Fibroblast of pulmonary artery (primary cell): ENCODE results near the gene LRRIQ4.

Source experiments
- DNase-seq: peaks from one replicate; pipeline ENCODE4 v3.0.0-alpha.2; 2010; ENCODE audit warnings: low read depth
- H3K4me3 ChIP-seq: replicated peaks from 2 replicates; pipeline ENCODE4 v1.5.1; 2011; ENCODE audit warnings: low read depth, mild to moderate bottlenecking, control low read depth, low read length, moderate library complexity
- TF ChIP-seq, protein P1 (sequence below): IDR thresholded peaks from 2 replicates; pipeline ENCODE4 v1.5.1; 2011; ENCODE audit warnings: mild to moderate bottlenecking, control low read depth, low read length, inconsistent platforms; ENCODE audit errors: missing control alignments

The LRRIQ4 gene

GRCh38 chr3:169867584-169868210 is 55.0 kb downstream of the LRRIQ4 start:
- H3K4me3 ChIP-seq = no peak overlapping the region
- TF ChIP-seq, protein P1, sequence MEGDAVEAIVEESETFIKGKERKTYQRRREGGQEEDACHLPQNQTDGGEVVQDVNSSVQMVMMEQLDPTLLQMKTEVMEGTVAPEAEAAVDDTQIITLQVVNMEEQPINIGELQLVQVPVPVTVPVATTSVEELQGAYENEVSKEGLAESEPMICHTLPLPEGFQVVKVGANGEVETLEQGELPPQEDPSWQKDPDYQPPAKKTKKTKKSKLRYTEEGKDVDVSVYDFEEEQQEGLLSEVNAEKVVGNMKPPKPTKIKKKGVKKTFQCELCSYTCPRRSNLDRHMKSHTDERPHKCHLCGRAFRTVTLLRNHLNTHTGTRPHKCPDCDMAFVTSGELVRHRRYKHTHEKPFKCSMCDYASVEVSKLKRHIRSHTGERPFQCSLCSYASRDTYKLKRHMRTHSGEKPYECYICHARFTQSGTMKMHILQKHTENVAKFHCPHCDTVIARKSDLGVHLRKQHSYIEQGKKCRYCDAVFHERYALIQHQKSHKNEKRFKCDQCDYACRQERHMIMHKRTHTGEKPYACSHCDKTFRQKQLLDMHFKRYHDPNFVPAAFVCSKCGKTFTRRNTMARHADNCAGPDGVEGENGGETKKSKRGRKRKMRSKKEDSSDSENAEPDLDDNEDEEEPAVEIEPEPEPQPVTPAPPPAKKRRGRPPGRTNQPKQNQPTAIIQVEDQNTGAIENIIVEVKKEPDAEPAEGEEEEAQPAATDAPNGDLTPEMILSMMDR = no peak
- no peak for DNase-seq

GRCh38 chr3:169868369-169868768 is 55.7 kb downstream of the LRRIQ4 start:
- no peak overlapping the region for H3K4me3 ChIP-seq
- no peak for DNase-seq
- TF ChIP-seq, protein P1 = no peak

DNA sequence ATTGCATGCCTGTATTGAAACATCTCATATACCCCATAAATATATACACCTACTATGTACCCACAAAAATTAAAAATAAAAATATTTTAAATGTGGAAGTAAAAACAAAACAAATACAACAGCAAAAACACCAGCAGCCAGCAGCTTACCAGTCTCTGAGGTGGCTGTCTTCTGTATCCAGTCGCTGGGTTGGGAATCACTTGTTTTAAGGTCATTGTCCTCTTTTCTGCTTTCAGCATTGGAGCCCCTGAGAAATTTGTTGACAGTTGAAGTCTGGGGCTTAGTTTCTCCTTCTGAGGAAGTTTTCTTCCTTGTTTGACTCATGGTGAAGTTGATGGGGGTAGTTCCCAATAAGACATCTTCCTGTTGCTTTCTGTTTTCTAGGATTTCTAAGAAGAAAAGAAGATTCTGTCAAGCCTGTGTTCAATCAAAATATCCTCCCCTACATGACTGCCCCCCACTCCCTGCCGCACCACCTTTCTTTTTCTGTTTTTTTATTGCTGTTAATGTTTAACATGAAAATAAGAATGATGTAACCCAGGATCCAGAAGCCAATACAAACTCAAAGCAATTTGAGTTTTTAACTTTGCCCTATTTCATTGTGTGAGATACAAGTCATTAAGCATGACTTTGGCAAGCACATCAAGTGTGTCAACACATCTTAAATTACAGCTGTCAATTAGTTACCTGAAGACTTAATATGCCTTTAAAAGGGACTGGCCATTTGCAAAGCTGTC is 57.0 kb downstream of the LRRIQ4 start, which contains the start of gene LRRC31:
LRRC31 (minus strand) TSS at position 452 of the 737 bp plus-strand sequence; CDS start at position 324, 128 bp downstream.
- TF ChIP-seq, protein P1 = no peak
- H3K4me3 ChIP-seq = no peak within 1 kb of the TSS
- no peak for DNase-seq

- no peak for DNase-seq
- no peak overlapping the region for H3K4me3 ChIP-seq
- TF ChIP-seq, protein P1 = no peak
These were observed 58.6 kb downstream of the LRRIQ4 start for GRCh38 chr3:169871129-169871886.

GRCh38 chr3:169879013-169879557 is 66.4 kb downstream of the LRRIQ4 start:
- TF ChIP-seq, protein P1 = no peak
- DNase-seq = no peak
- H3K4me3 ChIP-seq = no peak overlapping the region

GRCh38 chr3:169879845-169880575 is 67.3 kb downstream of the LRRIQ4 start:
- TF ChIP-seq, protein P1 = no peak
- DNase-seq = no peak
- H3K4me3 ChIP-seq = no peak overlapping the region
